Osteocyte (in vitro differentiated cells): ENCODE results near the gene CADM2. TPM values are rescaled to one million over a fixed set of nuclear protein-coding genes. Genes with fewer than 3 reads are reported as not detected.

Experiments used
- DNase-seq: peaks from one replicate; pipeline ENCODE4 v3.0.0; 2021; ENCODE audit warnings: mixed read lengths; ENCODE audit not compliant: unreplicated experiment; ENCODE audit errors: extremely low spot score
- H3K27ac Mint-ChIP-seq: one replicate; pipeline ENCODE4 v1.8.0; 2021; ENCODE audit warnings: mild to moderate bottlenecking, mixed read lengths; ENCODE audit not compliant: unreplicated experiment
- H3K27me3 Mint-ChIP-seq: one replicate; pipeline ENCODE4 v1.8.0; 2021; ENCODE audit warnings: mixed read lengths; ENCODE audit not compliant: unreplicated experiment
- H3K36me3 Mint-ChIP-seq: one replicate; pipeline ENCODE4 v1.8.0; 2021; ENCODE audit warnings: mixed read lengths; ENCODE audit not compliant: unreplicated experiment
- H3K4me1 Mint-ChIP-seq: one replicate; pipeline ENCODE4 v1.8.0; 2021; ENCODE audit warnings: mixed read lengths; ENCODE audit not compliant: unreplicated experiment
- H3K4me3 Mint-ChIP-seq: one replicate; pipeline ENCODE4 v1.8.0; 2021; ENCODE audit warnings: mild to moderate bottlenecking, moderate library complexity, mixed read lengths; ENCODE audit not compliant: unreplicated experiment
- H3K9me3 Mint-ChIP-seq: one replicate; pipeline ENCODE4 v1.8.0; 2021; ENCODE audit warnings: mixed read lengths; ENCODE audit not compliant: unreplicated experiment
- CTCF ChIP-seq: fragments of 200-600 bp; sonication (generic); IDR thresholded peaks from 2 replicates; pipeline ENCODE4 v1.5.0; 2021; ENCODE audit warnings: antibody characterized with exemption, mild to moderate bottlenecking, moderate library complexity
- total RNA-seq: library from RNA; stranded (reverse); gene quantifications from 2 replicates; pipeline ENCODE4 v1.2.1, GENCODE V29; 2021

The CADM2 gene
- total RNA-seq, 1 donor from 2014 or later = 1.5 TPM

- Mint-ChIP-seq H3K36me3 (no peaks in the 10 kb centered on the region), H3K27ac (no peak overlapping the region), H3K4me3 (no peak overlapping the region), H3K4me1 (no peaks in the 10 kb centered on the region), H3K27me3 (peaks cover 6% of the 10 kb centered on the region), H3K9me3 (no peaks in the 10 kb centered on the region)
- no peak for DNase-seq
- no peak for TF ChIP-seq CTCF
These were observed 693.6 kb downstream of the CADM2 start for GRCh38 chr3:85652360-85652759.

- no peak for TF ChIP-seq CTCF
- DNase-seq = no peak
- H3K4me3 Mint-ChIP-seq = no peak overlapping the region
- no peak overlapping the region for H3K27ac Mint-ChIP-seq
- no peaks in the 10 kb centered on the region for H3K4me1 Mint-ChIP-seq
- no peaks in the 10 kb centered on the region for H3K9me3 Mint-ChIP-seq
- H3K27me3 Mint-ChIP-seq = peaks cover 13% of the 10 kb centered on the region
- no peaks in the 10 kb centered on the region for H3K36me3 Mint-ChIP-seq
These were observed 701.7 kb downstream of the CADM2 start for GRCh38 chr3:85660451-85660850.

- TF ChIP-seq CTCF = no peak
- Mint-ChIP-seq H3K27me3 (peaks cover 13% of the 10 kb centered on the region), H3K4me1 (no peaks in the 10 kb centered on the region), H3K4me3 (no peak overlapping the region), H3K36me3 (no peaks in the 10 kb centered on the region), H3K27ac (no peak overlapping the region), H3K9me3 (no peaks in the 10 kb centered on the region)
- DNase-seq = no peak
These were observed 703.7 kb downstream of the CADM2 start for GRCh38 chr3:85662462-85662861.

GRCh38 chr3:85667744-85668143 is 709.0 kb downstream of the CADM2 start:
- Mint-ChIP-seq H3K9me3 (no peaks in the 10 kb centered on the region), H3K36me3 (no peaks in the 10 kb centered on the region), H3K27me3 (no peaks in the 10 kb centered on the region), H3K4me3 (no peak overlapping the region), H3K4me1 (no peaks in the 10 kb centered on the region), H3K27ac (no peak overlapping the region)
- DNase-seq = no peak
- no peak for TF ChIP-seq CTCF

DNA sequence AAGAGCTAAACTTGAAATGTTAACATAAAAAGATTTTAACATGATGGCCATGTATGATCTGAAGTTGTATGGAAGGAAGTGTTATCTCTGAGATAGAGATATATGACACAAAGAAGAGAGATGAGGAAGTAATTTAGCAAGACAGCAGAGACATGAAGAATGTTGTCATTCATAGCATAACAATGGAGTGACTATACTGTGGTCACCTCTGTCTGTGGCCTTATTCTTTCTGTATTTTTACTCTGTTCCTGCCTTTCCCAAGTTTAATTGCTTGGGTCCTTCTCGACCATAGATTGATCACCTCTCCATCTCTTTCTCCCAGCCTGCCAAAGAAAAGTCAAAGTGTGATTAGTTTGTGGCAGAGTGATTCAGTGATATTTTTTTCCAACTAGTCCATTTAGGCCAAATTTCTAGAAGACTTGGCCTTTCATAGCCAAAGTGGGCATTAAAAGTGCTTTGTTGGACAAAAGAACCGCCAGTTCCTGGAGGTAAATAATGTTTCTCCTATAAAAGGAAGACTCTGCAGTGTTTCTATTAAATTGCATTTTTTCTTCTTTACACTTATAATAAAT is 711.9 kb downstream of the CADM2 start:
- no peak for DNase-seq
- Mint-ChIP-seq H3K9me3 (no peaks in the 10 kb centered on the region), H3K36me3 (no peaks in the 10 kb centered on the region), H3K4me3 (no peak overlapping the region), H3K4me1 (no peaks in the 10 kb centered on the region), H3K27ac (no peak overlapping the region), H3K27me3 (peaks cover 3% of the 10 kb centered on the region)
- TF ChIP-seq CTCF = no peak
